Measurements from ENCODE around the gene SNTB2.
"Not testable (repeated sequence)": the region's sequence is repeated elsewhere in the genome, so short reads cannot be mapped to it uniquely, and the experiment has no call there.

The SNTB2 gene

DNA sequence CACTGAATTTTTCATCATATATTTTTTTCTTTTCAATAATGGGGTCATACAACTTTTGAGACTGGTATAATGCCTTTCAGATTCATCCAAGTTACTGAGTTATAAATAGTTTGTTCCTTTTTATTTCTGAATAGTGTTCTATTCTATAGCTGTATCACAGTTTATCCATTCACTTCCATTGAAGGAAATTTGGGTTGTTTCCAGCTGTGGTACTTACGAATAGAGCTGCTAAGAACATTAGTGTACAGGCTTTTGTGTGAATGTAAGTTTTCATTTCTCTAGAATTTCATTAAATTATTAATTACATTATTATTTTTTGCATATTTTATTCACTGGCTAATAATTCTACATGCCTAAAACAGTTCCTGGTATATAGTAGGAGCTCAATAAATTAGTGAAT is 52.9 kb downstream of the SNTB2 start:
- FAIRE-seq = no peak

DNA sequence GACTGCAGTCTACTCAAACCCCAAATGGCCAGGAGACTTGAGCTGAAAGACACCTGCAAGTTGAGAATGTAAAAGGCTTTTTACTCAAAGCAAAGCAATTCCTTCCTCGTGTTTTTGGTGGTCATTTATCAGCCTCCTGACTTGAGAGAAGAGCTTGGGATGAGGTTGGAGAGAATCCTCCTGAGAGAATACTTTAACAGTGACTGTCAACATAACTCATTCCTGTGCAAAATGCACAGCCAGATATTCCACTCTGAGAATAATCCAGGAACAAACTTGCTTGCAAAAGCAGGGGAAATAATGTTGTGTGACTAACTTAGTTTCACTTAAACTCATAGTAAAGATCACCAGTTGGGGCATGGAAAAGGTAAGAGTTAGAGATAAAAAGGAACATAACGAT is 53.4 kb downstream of the SNTB2 start:
- no peak for FAIRE-seq

DNA sequence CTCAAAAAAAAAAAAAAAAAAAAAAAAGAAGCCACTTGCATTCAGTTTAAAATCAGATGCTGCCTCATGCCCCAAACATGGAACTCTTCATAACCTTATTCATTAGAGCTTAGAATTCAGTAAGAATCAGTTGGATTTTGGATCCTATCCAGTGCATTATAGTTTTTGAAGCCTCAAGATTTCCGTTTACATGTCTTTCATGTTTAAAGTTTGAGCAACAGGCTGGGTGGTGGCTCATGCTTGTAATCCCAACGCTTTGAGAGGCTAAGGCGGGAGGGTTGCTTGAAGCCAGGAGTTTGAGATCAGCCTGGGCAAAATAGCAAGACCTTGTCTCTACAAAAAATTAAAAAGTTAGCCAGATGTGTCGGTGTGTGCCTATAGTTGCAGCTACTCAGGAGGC is 55.0 kb downstream of the SNTB2 start:
- no peak for FAIRE-seq

DNA sequence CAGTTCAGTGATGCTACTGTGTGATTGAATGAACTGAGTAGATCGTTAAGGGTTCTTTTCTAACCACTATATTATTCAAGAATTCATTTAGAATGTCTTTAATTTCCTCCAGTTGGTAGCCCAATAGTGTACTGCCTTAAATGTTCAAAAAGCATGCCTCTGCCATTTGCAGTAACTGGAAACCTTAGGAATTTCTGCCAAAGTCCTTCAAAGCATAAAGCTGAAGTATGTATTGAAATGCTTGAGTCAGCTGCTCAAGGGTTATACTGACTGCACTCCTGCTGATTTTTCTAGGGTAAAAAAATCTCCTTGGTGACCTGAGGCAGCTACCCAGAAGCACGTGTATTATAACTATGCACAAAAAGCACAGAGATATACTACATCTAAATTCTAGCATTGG is 56.5 kb downstream of the SNTB2 start:
- no peak for FAIRE-seq

DNA sequence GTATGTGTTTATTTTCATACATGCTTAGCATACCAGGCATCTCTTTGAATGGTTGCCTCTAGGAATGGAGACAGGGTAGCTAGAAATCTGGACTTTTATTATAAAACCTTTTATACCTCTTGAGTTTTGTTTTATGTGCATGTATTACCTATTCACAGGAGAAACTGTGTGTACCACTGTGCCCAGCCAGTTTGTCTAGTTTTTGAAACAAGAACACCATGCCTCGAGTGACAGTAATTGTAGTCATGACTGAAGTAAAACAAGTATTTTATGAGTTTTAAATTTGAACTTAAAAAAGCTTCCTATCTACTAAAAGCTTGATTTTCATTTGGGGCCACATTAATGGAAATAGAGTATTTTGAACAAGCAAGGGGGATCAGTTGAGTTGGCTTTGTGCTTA is 57.4 kb downstream of the SNTB2 start:
- FAIRE-seq = no peak

DNA sequence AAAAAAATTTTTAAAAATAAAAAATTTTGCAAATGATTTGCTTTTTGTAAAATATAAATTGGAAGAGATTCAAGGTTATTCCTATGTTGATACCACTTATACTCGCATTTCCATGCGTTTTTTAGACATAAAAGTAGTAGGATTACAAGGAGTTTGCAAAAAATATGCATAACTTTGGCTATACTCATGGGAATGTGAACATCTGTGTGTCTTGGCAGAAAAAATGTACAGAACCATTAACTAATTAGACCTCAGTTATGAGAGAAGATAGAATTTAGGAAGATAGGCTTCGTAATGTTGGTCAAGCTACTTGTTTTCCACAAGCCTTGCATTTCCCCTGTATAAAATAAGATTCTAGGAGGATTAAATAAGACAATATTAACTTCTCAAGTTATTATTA is 63.1 kb downstream of the SNTB2 start:
- no peak for FAIRE-seq

DNA sequence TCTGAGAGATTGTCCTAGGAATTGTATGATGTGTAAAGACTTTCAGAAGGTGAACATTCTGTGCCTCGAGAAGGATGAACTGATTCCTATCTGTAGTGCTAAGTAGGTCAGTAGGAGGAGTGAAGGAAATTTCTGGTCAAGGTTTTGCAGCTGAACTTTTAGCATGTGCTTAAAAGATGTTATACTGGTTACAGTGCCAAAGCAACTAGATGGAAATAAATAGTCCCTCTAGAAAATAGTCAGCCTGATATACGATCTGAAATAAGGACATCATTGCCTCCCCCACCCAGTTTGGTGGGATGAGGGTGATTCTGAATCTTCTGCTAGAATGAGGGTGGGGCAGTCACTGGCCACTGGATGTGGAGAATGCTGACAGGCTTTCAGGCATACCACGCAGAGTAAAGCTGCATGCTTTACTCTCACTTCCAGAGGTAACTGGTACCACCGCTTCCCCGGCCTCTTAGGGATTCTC is 66.9 kb downstream of the SNTB2 start:
- no peak for FAIRE-seq

DNA sequence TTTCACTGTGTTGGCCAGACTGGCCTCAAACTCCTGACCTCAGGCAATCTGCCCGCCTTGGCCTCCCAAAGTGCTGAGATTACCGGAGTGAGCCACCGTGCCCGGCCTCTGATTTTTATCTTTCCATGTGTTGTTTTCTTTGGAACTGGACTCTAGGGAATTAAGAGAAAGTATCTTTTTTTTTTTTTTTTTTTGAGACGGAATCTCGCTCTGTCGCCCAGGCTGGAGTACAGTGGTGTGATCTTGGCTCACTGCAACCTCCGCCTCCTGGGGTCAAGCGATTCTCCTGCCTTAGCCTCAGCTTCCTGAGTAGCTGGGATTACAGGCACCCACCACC is 72.4 kb downstream of the SNTB2 start:
- FAIRE-seq = not testable (repeated sequence)

DNA sequence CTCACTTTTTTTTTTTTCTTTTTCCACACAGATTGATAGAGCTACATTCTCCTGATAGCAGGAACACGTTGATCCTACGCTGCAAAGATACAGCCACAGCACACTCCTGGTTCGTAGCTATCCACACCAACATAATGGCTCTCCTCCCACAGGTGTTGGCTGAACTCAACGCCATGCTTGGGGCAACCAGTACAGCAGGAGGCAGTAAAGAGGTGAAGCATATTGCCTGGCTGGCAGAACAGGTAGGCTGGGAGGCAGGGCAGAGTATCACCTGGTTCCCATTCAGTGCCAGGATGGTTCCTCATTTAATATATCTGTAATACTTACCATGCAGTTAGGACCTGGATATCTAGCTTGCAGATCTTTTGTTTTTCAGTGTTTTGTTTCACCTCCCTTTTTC is 73.1 kb downstream of the SNTB2 start:
- no peak for FAIRE-seq

DNA sequence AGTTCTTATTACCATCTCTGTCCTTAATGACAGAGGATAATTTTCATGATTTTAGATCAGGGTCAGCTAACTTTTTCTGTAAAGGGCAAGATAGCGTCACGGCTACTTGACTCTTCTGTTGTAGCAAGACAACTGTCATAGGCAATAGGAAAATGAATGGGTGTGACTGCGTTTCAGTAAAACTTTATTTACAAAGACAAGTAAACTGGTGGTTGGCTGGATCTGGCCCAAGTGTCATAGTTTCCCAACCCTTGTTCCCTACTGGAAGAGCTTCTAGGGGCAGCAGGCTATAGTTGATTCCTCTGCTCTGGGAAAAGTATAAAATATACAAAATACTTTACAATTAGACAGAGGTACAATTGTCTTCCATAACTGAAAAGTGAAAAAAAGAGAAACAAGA is 73.5 kb downstream of the SNTB2 start:
- no peak for FAIRE-seq

DNA sequence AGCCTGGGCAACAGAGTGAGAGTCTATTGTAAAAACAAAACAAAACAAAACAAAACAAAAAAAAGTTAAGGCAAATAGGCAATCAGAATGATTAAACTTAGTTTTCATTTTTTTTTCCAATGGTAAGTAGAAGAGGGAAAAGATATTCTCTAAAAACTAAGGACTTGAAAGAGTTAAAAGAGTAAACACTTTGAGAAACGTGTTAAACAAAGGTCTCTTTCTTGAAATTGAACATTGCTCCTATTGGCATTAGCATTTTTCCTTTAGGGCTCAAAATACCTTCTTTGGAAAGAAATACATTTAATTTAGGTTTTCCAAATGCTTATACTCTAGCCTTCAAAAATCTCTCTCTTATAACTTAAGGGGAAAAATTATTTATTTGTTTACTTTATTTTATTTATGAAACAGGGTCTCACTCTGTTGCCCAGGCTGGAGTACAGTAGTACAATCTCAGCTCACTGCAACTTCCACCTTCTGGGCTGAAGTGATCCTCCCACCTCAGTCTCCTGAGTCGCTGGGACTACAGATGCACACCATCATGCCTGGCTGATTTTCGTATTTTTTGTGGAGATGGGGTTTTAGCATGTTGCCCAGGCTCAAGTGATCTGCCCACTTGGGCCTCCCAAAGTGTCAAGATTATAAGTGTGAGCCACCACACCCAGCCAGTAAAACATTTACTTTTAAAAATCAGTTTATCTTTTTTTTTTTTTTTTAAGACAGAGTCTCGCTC is 79.5 kb downstream of the SNTB2 start:
- no peak for FAIRE-seq

DNA sequence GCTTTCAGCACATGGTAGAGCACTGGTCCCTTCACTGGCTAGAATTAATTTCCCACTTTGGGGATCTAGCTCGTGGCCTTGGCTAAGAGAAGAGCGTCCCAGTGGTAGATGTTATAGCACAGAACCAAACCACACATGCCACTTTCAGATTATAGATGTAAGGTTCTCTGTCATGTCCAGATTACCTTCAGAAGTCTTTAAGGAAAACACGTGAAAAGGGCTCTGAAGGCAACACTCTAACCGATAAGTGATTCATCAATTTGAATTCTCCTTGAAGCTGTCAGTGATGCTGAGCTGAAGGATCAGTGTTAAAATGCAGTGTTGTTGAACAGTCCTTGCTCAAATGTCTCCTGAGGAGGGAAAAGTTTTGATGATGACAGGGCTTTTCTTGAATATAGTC is 80.7 kb downstream of the SNTB2 start:
- FAIRE-seq = no peak

DNA sequence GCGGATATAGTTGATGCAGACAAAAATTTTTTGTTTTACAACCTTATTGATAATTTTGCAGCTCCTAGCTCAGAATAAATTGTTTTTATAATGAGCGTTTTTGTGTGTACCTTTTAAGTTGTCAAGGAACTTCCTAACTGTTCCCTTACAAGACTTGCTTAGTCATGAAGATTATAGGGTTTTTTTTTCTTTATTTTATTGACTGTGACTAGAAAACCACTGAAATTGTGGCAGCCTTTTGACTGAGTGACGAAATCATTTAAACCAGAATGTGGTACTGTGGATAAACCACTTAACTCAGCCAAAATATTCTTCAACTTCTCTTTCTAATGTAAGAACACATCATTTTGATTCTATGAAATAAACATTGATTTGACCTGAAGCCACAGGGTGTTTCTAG is 83.4 kb downstream of the SNTB2 start:
- no peak for FAIRE-seq

DNA sequence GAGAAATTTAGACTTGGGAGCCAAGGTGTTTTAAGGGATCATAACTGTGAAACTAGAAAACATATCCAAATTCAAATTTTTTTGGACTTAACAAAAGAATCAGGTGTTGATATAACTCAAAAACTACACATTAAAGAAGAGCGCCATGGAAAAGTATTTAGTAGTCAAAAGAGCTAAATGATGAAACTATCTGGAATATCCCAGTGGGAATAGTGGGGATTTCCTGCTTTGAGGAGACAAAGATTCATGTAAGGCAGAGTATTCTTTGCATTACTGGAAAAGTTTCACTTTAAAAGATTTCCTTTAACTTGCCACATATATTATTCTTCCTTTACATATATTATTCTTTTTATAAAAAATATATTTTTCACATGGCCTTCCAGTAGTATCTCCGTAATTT is 83.9 kb downstream of the SNTB2 start:
- FAIRE-seq = no peak

DNA sequence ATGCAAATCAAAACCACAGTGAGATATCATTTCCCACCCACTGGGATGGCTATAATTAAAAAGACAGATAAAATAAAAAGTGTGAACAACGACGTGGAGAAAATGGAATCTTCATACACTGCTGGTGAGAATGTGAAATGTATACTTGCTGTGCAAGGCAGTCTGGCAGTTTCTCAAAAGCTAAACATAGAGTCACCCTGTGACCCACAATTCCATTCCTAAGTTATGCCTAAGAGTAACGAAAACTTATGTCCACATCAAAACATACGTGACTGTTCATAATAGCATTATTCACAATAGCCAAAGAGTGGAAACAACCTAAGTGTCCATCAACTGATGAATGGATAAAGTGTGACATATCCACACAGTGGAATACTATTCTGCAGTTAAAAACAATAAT is 86.0 kb downstream of the SNTB2 start:
- FAIRE-seq = no peak

DNA sequence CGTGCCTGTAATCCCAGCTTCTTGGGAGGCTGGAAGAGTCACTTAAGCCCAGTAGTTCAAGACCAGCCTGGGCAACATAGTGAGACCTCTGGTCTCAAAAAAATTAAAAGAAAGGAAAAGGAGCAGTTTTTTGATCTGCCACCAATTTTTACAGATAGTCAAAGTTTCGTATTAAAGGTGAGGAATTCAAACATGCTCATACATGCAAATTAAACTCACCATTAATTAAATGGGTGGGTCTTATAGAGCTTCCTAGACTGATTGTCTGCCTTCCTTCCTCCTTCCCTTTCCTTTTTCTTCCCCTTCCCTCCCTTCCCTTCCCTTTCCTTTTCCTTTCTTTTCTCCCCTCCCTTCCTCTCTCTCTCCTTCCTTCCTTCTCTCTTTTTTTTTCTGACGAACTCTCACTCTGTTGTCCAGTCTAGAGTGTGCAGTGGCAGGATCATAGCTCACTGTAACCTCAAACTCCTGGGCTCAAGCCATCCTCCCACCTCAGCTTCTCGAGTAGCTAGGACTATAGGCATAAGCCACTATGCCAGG is 87.8 kb downstream of the SNTB2 start:
- no peak for FAIRE-seq

DNA sequence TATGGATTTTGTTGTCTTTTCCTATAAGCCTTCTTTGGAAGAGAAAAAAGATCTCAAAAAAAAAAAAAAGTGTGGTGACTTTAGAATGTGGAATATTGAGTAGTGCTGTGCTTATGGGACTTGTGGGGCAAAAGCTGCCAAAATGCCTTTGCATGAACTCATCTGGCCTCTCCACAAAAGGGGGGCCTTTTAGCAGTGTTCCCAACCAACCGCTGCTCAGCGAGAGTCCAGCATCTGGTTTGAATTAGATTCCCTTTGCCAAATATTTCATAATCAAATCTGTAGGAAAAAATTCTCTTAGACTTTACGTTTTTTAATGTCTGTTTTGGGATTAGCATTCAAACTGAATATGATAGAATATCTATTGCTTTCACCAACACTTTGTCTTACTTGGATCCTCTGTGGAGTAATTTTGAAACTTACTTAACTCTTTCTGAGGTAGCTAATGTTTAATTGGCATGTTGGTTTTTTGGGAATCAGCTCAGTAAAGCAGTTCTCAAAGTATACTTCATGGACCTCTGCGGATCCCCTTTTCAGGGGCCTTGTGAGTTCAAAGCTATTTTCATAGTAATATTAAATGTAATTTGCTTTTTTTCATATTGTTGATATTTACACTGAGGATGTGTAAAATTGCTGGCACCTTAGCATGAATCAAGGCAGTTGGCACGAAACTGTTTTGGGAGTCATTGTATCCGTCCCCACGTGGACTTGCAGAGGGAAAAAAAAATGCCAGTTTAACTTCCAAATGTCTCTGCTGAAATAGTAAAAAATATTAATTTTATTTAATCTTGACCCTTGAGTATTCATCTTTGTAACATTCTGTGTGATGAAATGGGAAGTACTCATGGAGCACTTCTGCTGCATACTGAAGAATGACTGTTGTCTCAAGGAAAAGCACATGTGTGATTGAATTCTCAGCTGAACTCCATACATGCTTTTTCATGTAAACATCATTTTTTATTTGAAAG is 89.5 kb downstream of the SNTB2 start:
- no peak for FAIRE-seq

DNA sequence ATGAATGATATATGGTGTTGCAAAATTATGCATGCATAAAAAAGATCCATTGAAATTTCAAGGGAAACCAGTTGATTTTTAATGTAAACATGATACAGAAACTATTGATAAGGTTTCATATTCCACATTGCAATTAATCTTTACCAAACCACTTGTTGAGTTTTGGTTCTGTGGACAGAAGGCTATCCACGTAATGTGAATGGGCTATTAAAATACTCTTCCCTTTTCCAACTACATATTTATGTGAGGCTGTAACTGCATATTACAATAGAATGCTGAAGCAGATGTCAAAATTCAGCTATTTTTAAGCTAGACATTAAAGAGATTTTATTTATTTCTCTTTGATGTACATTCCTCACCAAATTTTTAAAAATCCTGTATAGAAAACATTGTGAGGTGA is 90.4 kb downstream of the SNTB2 start:
- no peak for FAIRE-seq

DNA sequence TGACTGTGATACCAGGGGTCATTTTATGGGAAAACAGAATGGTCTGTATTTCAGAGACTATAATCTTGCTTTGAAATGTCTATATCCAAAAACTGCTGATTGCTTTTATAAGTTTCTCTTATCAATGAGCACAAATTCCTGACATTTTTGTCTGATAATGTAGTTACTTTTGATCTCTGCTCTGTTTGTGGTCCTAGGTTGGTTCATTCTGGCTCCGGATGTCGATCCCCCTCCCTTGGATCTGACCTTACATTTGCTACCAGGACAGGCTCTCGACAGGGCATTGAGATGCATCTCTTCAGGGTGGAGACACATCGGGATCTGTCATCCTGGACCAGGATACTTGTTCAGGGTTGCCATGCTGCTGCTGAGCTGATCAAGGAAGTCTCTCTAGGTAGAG is 96.9 kb downstream of the SNTB2 start:
- FAIRE-seq = no peak

DNA sequence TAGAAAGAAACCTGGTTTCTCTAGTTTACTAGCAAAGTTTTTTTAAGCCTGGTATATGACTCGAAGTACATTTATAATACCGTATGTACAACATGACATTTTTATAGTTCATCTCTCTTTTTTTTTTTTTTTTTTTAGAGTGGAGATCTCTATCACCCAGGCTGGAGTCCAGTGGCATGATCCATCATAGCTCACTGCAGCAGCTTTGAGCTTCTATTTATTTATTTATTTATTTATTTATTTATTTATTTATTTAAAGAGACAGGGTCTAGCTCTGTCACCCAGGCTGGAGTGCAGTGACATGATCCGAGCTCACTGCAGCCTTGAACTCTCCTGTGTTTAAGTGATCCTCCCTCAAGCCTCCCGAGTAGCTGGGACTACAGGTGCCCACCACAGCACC is 98.3 kb downstream of the SNTB2 start:
- FAIRE-seq = no peak

DNA sequence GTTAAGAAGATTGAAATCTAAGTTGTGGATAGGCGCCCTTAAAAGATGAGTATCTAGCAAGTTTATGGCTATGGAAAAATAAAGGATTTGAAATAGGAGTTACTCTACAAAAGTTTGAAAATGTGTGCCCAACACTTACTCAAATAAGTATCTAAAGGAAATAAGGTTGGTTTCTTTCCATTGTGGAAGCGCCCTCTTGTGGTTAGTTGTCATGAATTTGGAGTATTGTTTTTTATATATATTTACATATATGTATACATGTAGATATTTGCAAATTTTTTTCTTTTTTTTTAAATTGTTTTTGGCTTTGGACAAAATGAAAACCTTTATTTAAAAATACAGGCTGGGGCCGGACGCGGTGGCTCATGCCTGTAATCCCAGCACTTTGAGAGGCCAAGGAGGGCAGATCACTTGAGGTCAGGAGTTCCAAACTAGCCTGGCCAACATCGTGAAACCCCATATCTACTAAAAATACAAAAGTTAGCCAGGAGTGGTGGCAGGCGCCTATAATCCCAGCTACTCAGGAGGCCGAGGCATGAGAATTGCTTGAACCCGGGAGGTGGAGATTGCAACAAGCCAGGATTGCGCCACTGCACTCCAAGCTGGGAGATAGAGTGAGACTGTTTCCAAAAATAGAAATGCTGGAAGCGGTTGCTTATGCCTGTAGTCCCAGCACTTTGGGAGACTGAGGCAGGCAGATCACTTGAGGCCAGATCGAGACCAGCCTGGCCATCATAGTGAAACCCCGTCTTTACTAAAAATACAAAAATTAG is 100.2 kb downstream of the SNTB2 start:
- no peak for FAIRE-seq

DNA sequence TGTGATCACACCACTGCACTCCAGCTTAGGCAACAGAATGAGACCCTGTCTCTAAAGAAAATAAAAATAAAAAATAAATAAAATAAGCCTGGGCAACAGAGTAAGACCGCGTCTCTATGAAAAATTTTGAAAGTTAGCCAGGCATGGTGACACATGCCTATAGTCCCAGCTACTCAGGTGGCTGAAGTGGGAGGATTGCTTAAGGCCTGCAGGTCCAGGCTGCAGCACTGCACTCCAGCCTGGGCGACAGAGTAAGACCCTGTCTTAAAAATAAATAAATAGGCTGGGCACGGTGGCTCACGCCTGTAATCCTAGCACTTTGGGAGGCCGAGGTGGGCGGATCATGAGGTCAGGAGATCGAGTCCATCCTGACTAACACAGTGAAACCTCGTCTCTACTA is 104.7 kb downstream of the SNTB2 start:
- FAIRE-seq = not testable (repeated sequence)

DNA sequence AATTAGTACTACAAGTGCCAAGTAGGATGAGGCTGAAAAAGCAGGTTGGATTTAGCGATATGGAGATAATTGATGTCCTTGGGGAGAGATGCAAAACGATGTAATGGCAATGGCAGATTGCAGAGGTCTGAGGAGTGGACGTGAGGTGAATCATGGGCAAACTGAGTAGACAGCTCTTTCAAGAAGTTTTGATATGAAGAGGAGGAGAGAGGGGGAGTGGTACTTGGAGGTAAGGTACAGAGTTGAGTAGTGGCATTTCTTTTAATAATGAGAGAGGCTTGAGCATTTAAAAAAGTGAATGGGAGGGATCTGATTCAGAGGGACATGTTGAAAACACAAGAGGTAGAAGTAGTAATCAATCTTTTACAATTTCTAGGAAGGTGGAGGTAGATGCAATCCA is 106.4 kb downstream of the SNTB2 start:
- no peak for FAIRE-seq
